HepG2 (cell line): ENCODE results near the gene STKLD1. TPM values are rescaled to one million over a fixed set of nuclear protein-coding genes. Genes with fewer than 3 reads are reported as not detected.

ENCODE experiments used
- FOXA1 ChIP-seq, 2 experiments: fragments of 450-650 bp in 1 of 2; sonication (generic) in 1 of 2; formaldehyde crosslinking in 1 of 2; IDR thresholded peaks; 2 replicates each; pipeline versions ENCODE4 v1.4.0 to v1.6.1; 2016 to 2020; ENCODE audit warnings: missing genetic modification reagents in 1 of 2
- FOXK1 ChIP-seq: sonication (generic); formaldehyde crosslinking; IDR thresholded peaks from 2 replicates; pipeline ENCODE4 v1.4.0; 2020; ENCODE audit warnings: low read depth, missing genetic modification reagents, borderline replicate concordance
- GFI1 ChIP-seq: sonication (generic); formaldehyde crosslinking; IDR thresholded peaks from 2 replicates; pipeline ENCODE4 v1.5.0; 2020; ENCODE audit warnings: missing genetic modification reagents, mild to moderate bottlenecking, borderline replicate concordance
- HNRNPLL ChIP-seq: fragments of 200-400 bp; formaldehyde crosslinking; IDR thresholded peaks from 2 replicates; pipeline ENCODE4 v1.6.1; 2017; ENCODE audit warnings: mild to moderate bottlenecking, low read depth, low read length; ENCODE audit not compliant: poor library complexity, severe bottlenecking
- MTA1 ChIP-seq: sonication (generic); formaldehyde crosslinking; IDR thresholded peaks from 2 replicates; pipeline ENCODE4 v1.4.0; 2020; ENCODE audit warnings: missing genetic modification reagents, mild to moderate bottlenecking, borderline replicate concordance
- MTA3 ChIP-seq: sonication (generic); formaldehyde crosslinking; IDR thresholded peaks from 2 replicates; pipeline ENCODE4 v1.4.0; 2020; ENCODE audit warnings: missing genetic modification reagents
- MXD4 ChIP-seq: IDR thresholded peaks from 2 replicates; pipeline ENCODE4 v1.6.1; 2016; ENCODE audit warnings: mild to moderate bottlenecking, missing biosample characterization, missing genetic modification reagents
- NFE2 ChIP-seq: sonication (generic); formaldehyde crosslinking; IDR thresholded peaks from 2 replicates; pipeline ENCODE4 v1.4.0; 2020; ENCODE audit warnings: missing genetic modification reagents
- PHF5A ChIP-seq: IDR thresholded peaks from one replicate; pipeline ENCODE4 v1.6.1; 2018; ENCODE audit warnings: low read depth, missing genetic modification reagents; ENCODE audit not compliant: unreplicated experiment
- RFX1 ChIP-seq: fragments of 450-650 bp; IDR thresholded peaks from 2 replicates; pipeline ENCODE4 v1.6.1; 2017
- SNAI1 ChIP-seq: sonication (generic); formaldehyde crosslinking; IDR thresholded peaks from 2 replicates; pipeline ENCODE4 v1.5.0; 2020; ENCODE audit warnings: mild to moderate bottlenecking, missing genetic modification reagents, borderline replicate concordance
- SPEN ChIP-seq: sonication (generic); formaldehyde crosslinking; IDR thresholded peaks from 2 replicates; pipeline ENCODE4 v1.5.1; 2020; ENCODE audit warnings: low read depth, mild to moderate bottlenecking, missing genetic modification reagents
- SRF ChIP-seq: IDR thresholded peaks from 2 replicates; pipeline ENCODE4 v1.6.1; 2011; ENCODE audit warnings: mild to moderate bottlenecking, low read depth, low read length, moderate library complexity
- ZNF446 ChIP-seq: sonication (generic); formaldehyde crosslinking; IDR thresholded peaks from 2 replicates; pipeline ENCODE4 v1.5.0; 2020; ENCODE audit warnings: mild to moderate bottlenecking, missing genetic modification reagents
- polyA plus RNA-seq, 8 experiments: library from polyadenylated mRNA; depleted of rRNA in 3 of 8; stranded (reverse) in 7 of 8; unstranded in 1 of 8; fragments of >200 nt; fragmentation: Illumina TruSeq in 4 of 8; extraction: Trizol in 4 of 8; gene quantifications; 2 replicates each; pipeline versions ENCODE4 v1.2.1 to v1.2.3, GENCODE V29; 2011 to 2016; ENCODE audit warnings: low read depth in 4 of 8, missing spikeins in 1 of 8, mixed read lengths in 1 of 8; ENCODE audit not compliant: insufficient read depth in 1 of 8
- total RNA-seq, 5 experiments: library from RNA; depleted of rRNA; stranded (reverse); fragments of >200 nt; fragmentation: Illumina TruSeq; extraction: Trizol; gene quantifications; 2 replicates each; pipeline ENCODE4 v1.2.3, GENCODE V29; 2016; ENCODE audit warnings: low read depth in 1 of 5
- TF ChIP-seq, protein P1 (sequence below), 2 experiments: sonication (generic) in 1 of 2; formaldehyde crosslinking in 1 of 2; IDR thresholded peaks; 2 replicates each; pipeline versions ENCODE4 v1.6.1 to v1.9.0; 2014 to 2022; ENCODE audit warnings: antibody characterized with exemption in 1 of 2, borderline replicate concordance in 1 of 2, inconsistent platforms in 1 of 2, low read depth in 1 of 2, missing genetic modification reagents in 1 of 2
- TF ChIP-seq, protein P2 (sequence below): sonication (generic); formaldehyde crosslinking; IDR thresholded peaks from 2 replicates; pipeline ENCODE4 v1.5.1; 2020; ENCODE audit warnings: mild to moderate bottlenecking, moderate library complexity, missing genetic modification reagents

The STKLD1 gene
- total and polyA plus RNA-seq, 2 of the 13 experiments (the other 11 are each of a cell fraction or from before 2014, with no cell fraction given) = 1.5 to 2.2 TPM

DNA sequence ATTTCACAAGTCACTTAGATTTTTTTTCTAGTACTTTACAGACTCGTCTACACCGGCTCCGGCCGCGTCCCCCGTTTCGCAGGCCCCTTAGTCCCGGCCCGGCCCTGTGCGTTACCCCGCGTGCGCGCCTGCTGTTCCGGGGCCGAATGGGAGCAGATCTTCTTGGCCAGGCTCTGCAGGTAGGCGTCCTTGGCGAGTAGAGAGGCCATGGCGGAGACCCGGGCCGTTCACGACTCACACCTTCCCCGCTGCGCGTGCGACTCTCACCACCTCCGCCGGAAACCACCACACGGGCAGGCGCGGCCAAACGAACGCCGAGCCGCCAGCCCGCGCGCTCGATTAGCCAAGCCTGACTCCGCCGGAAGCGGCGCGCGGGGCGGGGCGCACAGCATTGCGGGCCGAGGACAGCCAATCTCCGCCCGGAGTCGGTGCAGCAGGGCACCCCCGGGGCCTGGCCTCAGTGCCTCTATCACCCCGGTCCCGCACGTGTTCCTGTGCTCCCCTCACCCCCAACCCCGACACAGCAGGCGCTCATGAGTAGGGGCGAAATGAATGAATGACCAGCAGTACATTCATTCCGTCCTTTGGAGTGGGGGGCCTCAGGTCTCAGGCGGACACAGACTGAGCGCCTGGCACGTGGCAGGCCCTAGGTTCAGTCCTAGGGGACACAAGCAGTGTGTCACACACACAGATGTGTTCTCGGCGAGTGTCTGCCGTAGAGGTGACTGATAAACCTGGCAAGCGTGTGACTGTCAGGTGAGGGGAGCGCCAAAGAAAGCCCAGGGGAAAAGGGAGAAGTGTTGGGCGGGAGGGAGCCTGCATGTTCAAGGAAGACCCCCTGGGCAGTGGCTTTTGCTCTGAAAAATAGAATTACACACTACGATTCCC, 40.0 kb upstream of the STKLD1 start, which contains the start of gene SURF6 (continued):
- TF ChIP-seq, protein P1, sequence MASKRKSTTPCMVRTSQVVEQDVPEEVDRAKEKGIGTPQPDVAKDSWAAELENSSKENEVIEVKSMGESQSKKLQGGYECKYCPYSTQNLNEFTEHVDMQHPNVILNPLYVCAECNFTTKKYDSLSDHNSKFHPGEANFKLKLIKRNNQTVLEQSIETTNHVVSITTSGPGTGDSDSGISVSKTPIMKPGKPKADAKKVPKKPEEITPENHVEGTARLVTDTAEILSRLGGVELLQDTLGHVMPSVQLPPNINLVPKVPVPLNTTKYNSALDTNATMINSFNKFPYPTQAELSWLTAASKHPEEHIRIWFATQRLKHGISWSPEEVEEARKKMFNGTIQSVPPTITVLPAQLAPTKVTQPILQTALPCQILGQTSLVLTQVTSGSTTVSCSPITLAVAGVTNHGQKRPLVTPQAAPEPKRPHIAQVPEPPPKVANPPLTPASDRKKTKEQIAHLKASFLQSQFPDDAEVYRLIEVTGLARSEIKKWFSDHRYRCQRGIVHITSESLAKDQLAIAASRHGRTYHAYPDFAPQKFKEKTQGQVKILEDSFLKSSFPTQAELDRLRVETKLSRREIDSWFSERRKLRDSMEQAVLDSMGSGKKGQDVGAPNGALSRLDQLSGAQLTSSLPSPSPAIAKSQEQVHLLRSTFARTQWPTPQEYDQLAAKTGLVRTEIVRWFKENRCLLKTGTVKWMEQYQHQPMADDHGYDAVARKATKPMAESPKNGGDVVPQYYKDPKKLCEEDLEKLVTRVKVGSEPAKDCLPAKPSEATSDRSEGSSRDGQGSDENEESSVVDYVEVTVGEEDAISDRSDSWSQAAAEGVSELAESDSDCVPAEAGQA (IDR thresholded peaks at IDR 0.05; ENCODE audit: low read depth) = peak; percentile 76; the same call in 1 of the 2 replicates
- TF ChIP-seq, protein P1 (CRISPR knock-in tag; IDR thresholded peaks at IDR 0.05; ENCODE audit: borderline replicate concordance) = no peak
- no peak; the same call in 1 of the 2 replicates for TF ChIP-seq ZNF446 (CRISPR knock-in tag)
- TF ChIP-seq FOXA1 (IDR thresholded peaks at IDR 0.05) = no peak
- TF ChIP-seq FOXA1 (CRISPR knock-in tag; IDR thresholded peaks at IDR 0.05) = peak; percentile 67
- peak; percentile 72 for TF ChIP-seq PHF5A (CRISPR knock-in tag)
- TF ChIP-seq, protein P2, sequence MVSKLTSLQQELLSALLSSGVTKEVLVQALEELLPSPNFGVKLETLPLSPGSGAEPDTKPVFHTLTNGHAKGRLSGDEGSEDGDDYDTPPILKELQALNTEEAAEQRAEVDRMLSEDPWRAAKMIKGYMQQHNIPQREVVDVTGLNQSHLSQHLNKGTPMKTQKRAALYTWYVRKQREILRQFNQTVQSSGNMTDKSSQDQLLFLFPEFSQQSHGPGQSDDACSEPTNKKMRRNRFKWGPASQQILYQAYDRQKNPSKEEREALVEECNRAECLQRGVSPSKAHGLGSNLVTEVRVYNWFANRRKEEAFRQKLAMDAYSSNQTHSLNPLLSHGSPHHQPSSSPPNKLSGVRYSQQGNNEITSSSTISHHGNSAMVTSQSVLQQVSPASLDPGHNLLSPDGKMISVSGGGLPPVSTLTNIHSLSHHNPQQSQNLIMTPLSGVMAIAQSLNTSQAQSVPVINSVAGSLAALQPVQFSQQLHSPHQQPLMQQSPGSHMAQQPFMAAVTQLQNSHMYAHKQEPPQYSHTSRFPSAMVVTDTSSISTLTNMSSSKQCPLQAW = peak; percentile 93
- peak; percentile 99 for TF ChIP-seq SPEN (CRISPR knock-in tag)
- TF ChIP-seq MTA1 (CRISPR knock-in tag) = peak; percentile 66; the same call in 1 of the 2 replicates
- TF ChIP-seq RFX1 = no peak
- TF ChIP-seq HNRNPLL = peak; percentile 73
- peak; percentile 70; the same call in 1 of the 2 replicates for TF ChIP-seq GFI1 (CRISPR knock-in tag)
- no peak for TF ChIP-seq MTA3
- TF ChIP-seq MXD4 (CRISPR knock-in tag) = peak; percentile 95
- TF ChIP-seq SRF = peak; percentile 98
- no peak for TF ChIP-seq NFE2 (CRISPR knock-in tag)
- TF ChIP-seq SNAI1 = 0 out of 2 replicates have a peak, but pooled peaks have one; percentile 85
- TF ChIP-seq FOXK1 (CRISPR knock-in tag) = peak; percentile 94
